HFF-Myc (cell line): ENCODE measurements around the gene CHMP4A.
A peak's percentile ranks its signal among the peaks of the same experiment; 100 is the strongest.

ENCODE experiments used
- DNase-seq: peaks from one replicate; pipeline ENCODE4 v3.0.0-alpha.2; 2011; ENCODE audit warnings: low read depth; ENCODE audit errors: extremely low read depth
- H3K4me3 ChIP-seq: replicated peaks from 2 replicates; pipeline ENCODE4 v1.5.1; 2011; ENCODE audit warnings: low read depth, mild to moderate bottlenecking, control low read depth, low read length
- TF ChIP-seq, protein P1 (sequence below): IDR thresholded peaks from 2 replicates; pipeline ENCODE4 v1.5.1; 2012; ENCODE audit warnings: mild to moderate bottlenecking, low read depth, low read length, control low read depth; ENCODE audit errors: missing control alignments

Gene CHMP4A

GRCh38 chr14:24197056-24197450 is 16.2 kb downstream of the CHMP4A start:
- TF ChIP-seq, protein P1, sequence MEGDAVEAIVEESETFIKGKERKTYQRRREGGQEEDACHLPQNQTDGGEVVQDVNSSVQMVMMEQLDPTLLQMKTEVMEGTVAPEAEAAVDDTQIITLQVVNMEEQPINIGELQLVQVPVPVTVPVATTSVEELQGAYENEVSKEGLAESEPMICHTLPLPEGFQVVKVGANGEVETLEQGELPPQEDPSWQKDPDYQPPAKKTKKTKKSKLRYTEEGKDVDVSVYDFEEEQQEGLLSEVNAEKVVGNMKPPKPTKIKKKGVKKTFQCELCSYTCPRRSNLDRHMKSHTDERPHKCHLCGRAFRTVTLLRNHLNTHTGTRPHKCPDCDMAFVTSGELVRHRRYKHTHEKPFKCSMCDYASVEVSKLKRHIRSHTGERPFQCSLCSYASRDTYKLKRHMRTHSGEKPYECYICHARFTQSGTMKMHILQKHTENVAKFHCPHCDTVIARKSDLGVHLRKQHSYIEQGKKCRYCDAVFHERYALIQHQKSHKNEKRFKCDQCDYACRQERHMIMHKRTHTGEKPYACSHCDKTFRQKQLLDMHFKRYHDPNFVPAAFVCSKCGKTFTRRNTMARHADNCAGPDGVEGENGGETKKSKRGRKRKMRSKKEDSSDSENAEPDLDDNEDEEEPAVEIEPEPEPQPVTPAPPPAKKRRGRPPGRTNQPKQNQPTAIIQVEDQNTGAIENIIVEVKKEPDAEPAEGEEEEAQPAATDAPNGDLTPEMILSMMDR: no peak
- DNase-seq: no peak
- H3K4me3 ChIP-seq: peak overlapping the region; percentile 89; the same call in 1 of the 2 replicates

DNA sequence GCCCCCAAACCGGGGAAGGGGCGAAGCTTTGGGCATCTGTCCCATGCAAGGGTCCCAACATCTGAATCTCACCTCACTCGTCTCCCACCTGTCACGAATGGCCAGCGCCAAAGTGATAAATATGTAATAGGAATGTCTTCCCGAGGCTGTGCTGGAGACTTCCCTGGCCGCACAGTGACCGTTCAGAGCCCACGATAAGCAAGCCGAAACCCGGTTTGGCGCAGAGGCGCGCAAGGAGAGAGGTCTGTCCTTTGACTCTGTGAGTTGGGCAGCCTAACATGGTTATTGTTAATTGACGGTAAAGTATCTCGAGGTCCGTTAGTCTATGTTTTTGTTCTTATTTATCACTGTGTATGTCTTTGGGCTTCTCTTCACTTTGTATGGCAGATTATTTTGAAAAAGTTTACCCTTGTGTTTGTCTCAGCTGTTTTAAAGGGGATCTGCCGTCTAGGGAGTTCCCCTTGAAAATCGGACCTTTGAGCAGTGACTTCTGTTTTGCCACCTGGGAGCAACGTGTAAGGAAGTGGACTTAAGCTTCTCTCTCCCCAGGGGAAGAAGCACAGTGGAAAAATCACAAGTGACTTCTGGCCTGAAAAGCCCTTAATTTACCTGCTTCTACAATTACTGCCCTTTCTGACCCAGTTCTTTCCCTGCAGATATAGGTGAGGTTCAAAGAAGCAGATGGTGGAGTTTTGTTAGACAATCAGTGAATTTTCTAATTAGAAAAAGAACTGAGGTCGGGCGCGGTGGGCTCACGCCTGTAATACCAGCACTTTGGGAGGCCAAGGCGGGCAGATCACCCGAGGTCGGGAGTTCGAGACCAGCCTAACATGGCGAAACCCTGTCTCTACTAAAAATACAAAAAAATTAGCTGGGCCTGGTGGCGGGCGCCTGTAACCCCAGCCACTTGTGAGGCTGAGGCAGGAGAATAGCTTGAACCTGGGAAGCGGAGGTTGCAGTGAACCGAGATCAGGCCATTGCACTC is 16.9 kb downstream of the CHMP4A start:
- peak overlapping the region; percentile 89 for H3K4me3 ChIP-seq
- TF ChIP-seq, protein P1: no peak
- no peak for DNase-seq

DNA sequence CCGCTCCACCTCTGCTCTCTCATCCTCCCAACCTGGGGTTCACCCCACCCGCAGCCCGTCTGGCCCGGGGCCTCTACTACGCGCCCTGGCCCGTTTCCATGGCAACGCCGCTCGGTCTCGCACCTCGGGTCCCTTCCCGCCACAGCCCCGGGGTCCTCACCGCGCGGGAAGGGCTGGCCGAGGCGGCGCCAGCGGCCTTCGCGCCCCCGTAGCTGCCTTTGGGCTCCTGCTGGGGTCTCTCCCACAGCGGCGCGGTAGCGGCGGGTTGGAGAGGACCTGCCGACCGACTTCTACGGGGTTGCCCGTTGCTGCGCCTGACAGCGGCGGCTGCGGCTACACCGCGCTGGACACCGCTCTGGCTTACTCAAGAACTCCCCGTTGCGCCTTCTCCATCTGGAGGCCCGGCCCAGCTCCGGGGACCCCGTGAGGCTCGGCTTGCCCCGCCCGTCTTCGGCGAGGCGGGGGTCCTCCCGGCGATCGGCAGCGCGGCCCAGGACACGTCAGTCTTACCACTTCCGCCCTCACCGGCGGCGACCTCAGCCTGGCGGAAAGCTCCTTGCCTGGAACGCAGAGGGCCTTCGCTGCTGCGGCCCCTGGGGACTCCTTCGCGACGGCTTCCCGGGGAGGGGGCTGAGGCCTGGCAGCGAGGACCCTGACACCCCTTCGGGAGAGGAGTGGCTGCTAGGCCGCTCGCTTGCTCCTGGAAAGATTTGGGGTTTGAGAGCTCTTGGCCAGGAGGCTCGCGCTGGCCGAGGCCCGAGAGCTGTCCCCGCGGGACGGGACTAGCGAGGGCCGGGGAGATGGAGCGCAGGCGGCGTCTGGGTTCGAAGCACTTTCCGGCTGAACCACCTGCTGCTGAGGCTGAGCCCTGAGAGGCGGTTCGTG is 17.9 kb downstream of the CHMP4A start, which contains the start of gene TM9SF1:
Gene TM9SF1 (minus strand): TSS at position 256 of the 885 bp plus-strand sequence. CDS start 422 bp downstream, outside the sequence.
- DNase-seq: peak; percentile 51
- TF ChIP-seq, protein P1: no peak
- H3K4me3 ChIP-seq: peak within 1 kb of the TSS; percentile 89

GRCh38 chr14:24194873-24195185 is 18.5 kb downstream of the CHMP4A start:
- H3K4me3 ChIP-seq: peak overlapping the region; percentile 89
- TF ChIP-seq, protein P1: no peak
- no peak for DNase-seq

- TF ChIP-seq, protein P1: no peak
- peak overlapping the region; percentile 89 for H3K4me3 ChIP-seq
- no peak for DNase-seq
Observed at GRCh38 chr14:24194186-24194872, 19.0 kb downstream of the CHMP4A start.

- DNase-seq: no peak
- no peak overlapping the region for H3K4me3 ChIP-seq
- TF ChIP-seq, protein P1: no peak
Observed at GRCh38 chr14:24192933-24193332, 20.4 kb downstream of the CHMP4A start.
